ENCODE results near the gene CCDC6. TPM values are rescaled to one million over a fixed set of nuclear protein-coding genes. Genes with fewer than 3 reads are reported as not detected.

CCDC6 gene
- total RNA-seq, 1 donor from 2014 or later = 55.4 TPM

DNA sequence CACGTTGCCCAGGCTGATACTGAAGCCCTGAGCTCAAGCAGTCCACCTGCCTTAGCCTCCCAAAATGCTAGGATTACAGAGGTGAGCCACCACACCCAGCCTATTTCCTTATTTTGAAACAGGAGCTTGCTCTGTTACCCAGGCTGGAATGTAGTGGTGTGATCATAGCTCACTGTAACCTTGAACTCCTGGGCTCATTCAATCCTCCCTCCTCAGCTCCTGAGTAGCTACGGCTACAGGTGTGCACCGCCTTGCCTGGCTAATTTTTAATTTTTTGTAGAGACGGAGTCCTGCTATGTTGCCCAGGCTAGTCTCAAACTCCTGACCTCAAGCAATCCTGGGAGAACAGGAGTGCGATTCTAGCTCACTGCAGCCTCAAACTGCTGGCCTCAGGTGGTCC is 164.8 kb downstream of the CCDC6 start:
- H3K36me3 Mint-ChIP-seq = no peaks in the 10 kb centered on the region
- no peaks in the 10 kb centered on the region for H3K9me3 Mint-ChIP-seq
- H3K4me1 Mint-ChIP-seq (ENCODE audit: unreplicated experiment) = peaks cover 11% of the 10 kb centered on the region
- TF ChIP-seq CTCF (conservative IDR thresholded peaks at IDR 0.05) = no peak
- H3K27me3 Mint-ChIP-seq = no peaks in the 10 kb centered on the region
- no peak overlapping the region for H3K4me3 Mint-ChIP-seq
- H3K27ac Mint-ChIP-seq = no peak overlapping the region
- DNase-seq (ENCODE audit: extremely low spot score, unreplicated experiment) = no peak

GRCh38 chr10:59741048-59741447 is 165.3 kb downstream of the CCDC6 start:
- Mint-ChIP-seq H3K9me3 (no peaks in the 10 kb centered on the region), H3K27ac (no peak overlapping the region), H3K4me1 (ENCODE audit: unreplicated experiment) (peaks cover 11% of the 10 kb centered on the region), H3K27me3 (no peaks in the 10 kb centered on the region), H3K36me3 (no peaks in the 10 kb centered on the region), H3K4me3 (no peak overlapping the region)
- no peak for DNase-seq (ENCODE audit: extremely low spot score, unreplicated experiment)
- no peak for TF ChIP-seq CTCF (conservative IDR thresholded peaks at IDR 0.05)

Other genes with a start within 250 kb of the CCDC6 start
- 10.0 and 18.2 TPM in 2 replicates for gene SLC16A9, start 196.7 kb downstream of the CCDC6 start, total RNA-seq (ENCODE audit: low replicate concordance)
- gene MRLN, start 153.1 kb downstream of the CCDC6 start, total RNA-seq (ENCODE audit: low replicate concordance) = 0.75 and 1.3 TPM in 2 replicates

All from type B pancreatic cell (in vitro differentiated cells).